ENCODE measurements around the gene TP73. TPM values are rescaled to one million over a fixed set of nuclear protein-coding genes. Genes with fewer than 3 reads are reported as not detected.

The TP73 gene
- total and polyA plus RNA-seq, 12 donors = 0.03 to 0.58 (median 0.15) TPM; not detected in 7

- TF ChIP-seq CTCF (IDR thresholded peaks at IDR 0.05) = no peak
- ATAC-seq (peak in 6 of 8 donors; percentile 6 to 78 (median 45)), DNase-seq (peak in 1 of 2 donors; percentile 21)
- H3K27me3 ChIP-seq = peaks cover 0 to 24% (median 3%) of the 10 kb centered on the region in 7 donors
- intact Hi-C loops (cut with DNase I) = no loop called here
- H3K9me3 ChIP-seq = no peaks in the 10 kb centered on the region
- 60 to 68% methylated on average over 14 of the region's 14 CpGs for WGBS, 2 donors
- H3K36me3 ChIP-seq = no peaks in the 10 kb centered on the region
- peaks cover 0 to 17% (median 12%) of the 10 kb centered on the region in 9 donors for H3K4me1 ChIP-seq
- H3K27ac ChIP-seq = peak overlapping the region in 3 of 10 donors; percentile 26 to 52 (median 51)
- peak overlapping the region in 5 of 10 donors; percentile 3 to 32 (median 26) for H3K4me3 ChIP-seq
Observed at GRCh38 chr1:3669421-3669821, 17.1 kb downstream of the TP73 start.

GRCh38 chr1:3669971-3670431 lies 17.7 kb downstream of the TP73 start:
- Histone ChIP-seq H3K4me1 (peaks cover 0 to 17% (median 12%) of the 10 kb centered on the region in 9 donors), H3K27ac (peak overlapping the region in 1 of 10 donors; percentile 51), H3K9me3 (no peaks in the 10 kb centered on the region), H3K4me3 (peak overlapping the region in 1 of 10 donors; percentile 32), H3K27me3 (peaks cover 0 to 24% (median 3%) of the 10 kb centered on the region in 7 donors), H3K36me3 (no peaks in the 10 kb centered on the region)
- intact Hi-C loops (cut with DNase I) = no loop called here
- no peak for ATAC-seq
- 85 to 92% methylated on average over 9 of the region's 9 CpGs for WGBS, 2 donors
- no peak for TF ChIP-seq CTCF (IDR thresholded peaks at IDR 0.05)
- DNase-seq = no peak

GRCh38 chr1:3670823-3671265 lies 18.5 kb downstream of the TP73 start:
- intact Hi-C loops (cut with DNase I) = no loop called here
- Histone ChIP-seq H3K27ac (no peak overlapping the region), H3K27me3 (peaks cover 0 to 26% (median 3%) of the 10 kb centered on the region in 7 donors), H3K9me3 (no peaks in the 10 kb centered on the region), H3K36me3 (no peaks in the 10 kb centered on the region), H3K4me1 (peaks cover 0 to 17% (median 12%) of the 10 kb centered on the region in 9 donors), H3K4me3 (no peak overlapping the region)
- no peak for DNase-seq
- ATAC-seq = no peak
- 82 to 85% methylated on average over 15 of the region's 15 CpGs for WGBS, 2 donors
- no peak for TF ChIP-seq CTCF (IDR thresholded peaks at IDR 0.05)

- Histone ChIP-seq H3K4me3 (no peak overlapping the region), H3K4me1 (peaks cover 0 to 17% (median 12%) of the 10 kb centered on the region in 9 donors), H3K27me3 (peaks cover 0 to 26% (median 3%) of the 10 kb centered on the region in 7 donors), H3K9me3 (no peaks in the 10 kb centered on the region), H3K36me3 (no peaks in the 10 kb centered on the region), H3K27ac (no peak overlapping the region)
- DNase-seq (no peak), ATAC-seq (peak in 1 of 8 donors; percentile 4)
- no peak for TF ChIP-seq CTCF (IDR thresholded peaks at IDR 0.05)
- WGBS, 2 donors = 54 to 57% methylated on average over 29 of the region's 29 CpGs
- intact Hi-C loops (cut with DNase I) = no loop called here
Observed at GRCh38 chr1:3671371-3672180, 19.3 kb downstream of the TP73 start.

All from heart right ventricle (tissue), 16 donors.